Hepatocyte (in vitro differentiated cells): ENCODE results near the gene AHCTF1. TPM values are rescaled to one million over a fixed set of nuclear protein-coding genes. Genes with fewer than 3 reads are reported as not detected.
A peak's percentile ranks its signal among the peaks of the same experiment; 100 is the strongest.

Source experiments
- DNase-seq: peaks from one replicate; pipeline ENCODE4 v3.0.0-alpha.2; 2016; ENCODE audit warnings: low spot score
- H2AFZ ChIP-seq: fragments of 200-600 bp; sonication (generic); 2 replicates; pipeline ENCODE4 v1.6.0; 2016; ENCODE audit warnings: antibody characterized with exemption, mild to moderate bottlenecking
- H3K27ac ChIP-seq: fragments of 200-600 bp; sonication (generic); 2 replicates; pipeline ENCODE4 v1.5.1; 2016; ENCODE audit warnings: mild to moderate bottlenecking
- H3K27me3 ChIP-seq: fragments of 200-600 bp; sonication (generic); 2 replicates; pipeline ENCODE4 v1.6.1; 2016
- H3K36me3 ChIP-seq: fragments of 200-600 bp; sonication (generic); replicated peaks from 2 replicates; pipeline ENCODE4 v1.5.1; 2016; ENCODE audit warnings: low read depth; ENCODE audit not compliant: insufficient read depth
- H3K4me1 ChIP-seq: fragments of 200-600 bp; sonication (generic); 2 replicates; pipeline ENCODE4 v1.5.1; 2016; ENCODE audit warnings: mild to moderate bottlenecking, moderate library complexity; ENCODE audit not compliant: insufficient read depth
- H3K4me2 ChIP-seq: fragments of 200-600 bp; sonication (generic); 2 replicates; pipeline ENCODE4 v1.6.0; 2016
- H3K4me3 ChIP-seq: fragments of 200-600 bp; sonication (generic); 2 replicates; pipeline ENCODE4 v1.5.1; 2016; ENCODE audit warnings: mild to moderate bottlenecking
- H3K79me2 ChIP-seq: fragments of 200-600 bp; sonication (generic); 2 replicates; pipeline ENCODE4 v1.6.0; 2017; ENCODE audit warnings: mild to moderate bottlenecking
- H3K9me2 ChIP-seq: fragments of 200-600 bp; sonication (generic); replicated peaks from 2 replicates; pipeline ENCODE4 v1.6.0; 2017; ENCODE audit warnings: mild to moderate bottlenecking; ENCODE audit not compliant: insufficient read depth
- H3K9me3 ChIP-seq: fragments of 200-600 bp; sonication (generic); 2 replicates; pipeline ENCODE4 v1.5.1; 2016; ENCODE audit warnings: low read depth, mild to moderate bottlenecking
- H4K20me1 ChIP-seq: fragments of 200-600 bp; sonication (generic); 2 replicates; pipeline ENCODE4 v1.6.0; 2016; ENCODE audit warnings: mild to moderate bottlenecking; ENCODE audit not compliant: insufficient read depth, poor library complexity, severe bottlenecking
- EZH2 ChIP-seq: fragments of 200-600 bp; sonication (generic); IDR thresholded peaks from 2 replicates; pipeline ENCODE4 v1.6.1; 2016; ENCODE audit warnings: antibody characterized with exemption, mild to moderate bottlenecking, borderline replicate concordance
- EZH2phosphoT487 ChIP-seq: fragments of 200-600 bp; sonication (generic); IDR thresholded peaks from one replicate; pipeline ENCODE4 v1.6.1; 2018; ENCODE audit warnings: antibody characterized with exemption, mild to moderate bottlenecking, low read depth, moderate library complexity; ENCODE audit not compliant: unreplicated experiment, severe bottlenecking
- WGBS: methylation state at CpG from one replicate; pipeline ENCODE4 v1.1.6; 2016; ENCODE audit warnings: low lambda C conversion rate; ENCODE audit errors: missing lambda C conversion rate; 5-methylcytosine and 5-hydroxymethylcytosine counted together
- polyA plus RNA-seq: library from polyadenylated mRNA; unstranded; fragments of >200 nt; fragmentation: Nextera tagmentation; extraction: Ambion mirVana; gene quantifications from 2 replicates; pipeline ENCODE4 v1.2.1, GENCODE V29; 2016
- small RNA-seq: library from RNA; depleted of rRNA; stranded (forward); fragments of <200 nt; gene quantifications from one replicate; pipeline ENCODE3, GENCODE V24; 2014
- total RNA-seq: library from RNA; depleted of rRNA; stranded (reverse); fragments of >200 nt; gene quantifications from 2 replicates; pipeline ENCODE4 v1.2.3, GENCODE V29; 2014
- TF ChIP-seq, protein P1 (sequence below): fragments of 200-600 bp; sonication (generic); IDR thresholded peaks from 2 replicates; pipeline ENCODE4 v1.5.1; 2016; ENCODE audit warnings: antibody characterized with exemption, mild to moderate bottlenecking; ENCODE audit not compliant: poor library complexity

The AHCTF1 gene
- total and polyA plus RNA-seq, 2 experiments from 2014 or later, result 9.7 to 36.4 TPM

DNA sequence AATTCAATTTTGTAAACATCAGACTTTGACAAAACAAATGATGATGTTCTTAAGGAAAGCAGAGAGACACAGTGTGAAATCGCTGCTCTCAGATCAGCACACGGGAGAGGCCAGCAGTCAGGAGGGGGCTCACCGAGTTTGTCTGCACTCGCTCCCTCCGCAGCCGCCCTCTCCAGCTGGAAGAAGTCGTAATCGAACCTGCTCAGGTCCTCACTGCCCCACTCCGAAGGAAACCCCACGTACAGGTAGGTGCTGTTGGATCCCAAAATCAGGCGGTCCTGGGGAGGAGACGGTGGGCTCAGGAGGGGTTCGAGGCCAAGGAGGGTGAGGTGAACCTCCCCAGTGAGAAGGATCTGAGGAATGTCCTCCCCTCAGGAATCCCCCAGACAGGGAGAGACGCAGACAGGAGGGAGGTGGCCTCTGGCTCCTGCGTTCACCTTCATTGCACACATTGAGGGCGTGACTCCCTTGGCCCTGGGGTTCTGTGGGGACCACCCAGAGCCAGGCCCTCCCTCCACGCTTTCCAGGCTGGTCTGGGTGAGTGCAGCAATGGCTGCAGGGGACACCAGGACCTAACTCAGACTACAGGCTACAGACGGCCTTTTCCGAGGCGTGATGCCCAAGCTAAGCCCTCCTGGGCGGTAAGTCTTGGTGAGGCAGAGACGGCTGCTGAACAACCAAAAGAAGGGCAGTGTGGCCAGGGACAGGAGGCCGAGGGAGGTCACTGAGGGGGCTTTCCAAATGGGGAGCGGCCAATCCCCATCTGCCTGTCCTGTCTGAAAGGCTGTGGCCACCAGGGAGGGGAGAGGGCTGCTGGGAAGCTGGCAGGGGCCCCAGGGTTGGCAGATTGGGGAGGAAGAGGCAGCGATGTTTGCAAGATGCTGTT is 142.1 kb downstream of the AHCTF1 start:
- 88% methylated on average over 25 of the region's 25 CpGs for WGBS
- H2AFZ ChIP-seq, result peak overlapping the region; percentile 52
- H4K20me1 ChIP-seq, result no peaks in the 10 kb centered on the region
- H3K9me3 ChIP-seq, result no peaks in the 10 kb centered on the region
- H3K4me2 ChIP-seq, result peak overlapping the region; percentile 70
- H3K4me1 ChIP-seq, result peaks cover 8% of the 10 kb centered on the region
- DNase-seq, result no peak
- H3K79me2 ChIP-seq, result no peaks in the 10 kb centered on the region
- H3K36me3 ChIP-seq, result no peaks in the 10 kb centered on the region
- H3K27me3 ChIP-seq, result no peaks in the 10 kb centered on the region
- TF ChIP-seq, protein P1, sequence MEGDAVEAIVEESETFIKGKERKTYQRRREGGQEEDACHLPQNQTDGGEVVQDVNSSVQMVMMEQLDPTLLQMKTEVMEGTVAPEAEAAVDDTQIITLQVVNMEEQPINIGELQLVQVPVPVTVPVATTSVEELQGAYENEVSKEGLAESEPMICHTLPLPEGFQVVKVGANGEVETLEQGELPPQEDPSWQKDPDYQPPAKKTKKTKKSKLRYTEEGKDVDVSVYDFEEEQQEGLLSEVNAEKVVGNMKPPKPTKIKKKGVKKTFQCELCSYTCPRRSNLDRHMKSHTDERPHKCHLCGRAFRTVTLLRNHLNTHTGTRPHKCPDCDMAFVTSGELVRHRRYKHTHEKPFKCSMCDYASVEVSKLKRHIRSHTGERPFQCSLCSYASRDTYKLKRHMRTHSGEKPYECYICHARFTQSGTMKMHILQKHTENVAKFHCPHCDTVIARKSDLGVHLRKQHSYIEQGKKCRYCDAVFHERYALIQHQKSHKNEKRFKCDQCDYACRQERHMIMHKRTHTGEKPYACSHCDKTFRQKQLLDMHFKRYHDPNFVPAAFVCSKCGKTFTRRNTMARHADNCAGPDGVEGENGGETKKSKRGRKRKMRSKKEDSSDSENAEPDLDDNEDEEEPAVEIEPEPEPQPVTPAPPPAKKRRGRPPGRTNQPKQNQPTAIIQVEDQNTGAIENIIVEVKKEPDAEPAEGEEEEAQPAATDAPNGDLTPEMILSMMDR, result no peak
- TF ChIP-seq EZH2phosphoT487, result no peak
- TF ChIP-seq EZH2, result no peak
- no peak overlapping the region for H3K27ac ChIP-seq
- H3K9me2 ChIP-seq, result no peaks in the 10 kb centered on the region
- no peak overlapping the region for H3K4me3 ChIP-seq

Small RNA genes within 50 kb of the gene (small RNA-seq; reads per million reads assigned to genes)
- not detected for gene AC113174.1
- not detected for gene RF00402

Other genes starting within 250 kb of the AHCTF1 start
- 44.2 and 47.6 TPM in 2 replicates for gene SCCPDH, start 207.5 kb downstream of the AHCTF1 start, total RNA-seq
- 39.3 and 44.8 TPM in 2 replicates for gene SCCPDH, start 207.5 kb downstream of the AHCTF1 start, polyA plus RNA-seq
- 1.5 TPM in 2 replicates for gene ZNF695, start 76.1 kb upstream of the AHCTF1 start, total RNA-seq
- 1.7 and 2.0 TPM in 2 replicates for gene ZNF695, start 76.1 kb upstream of the AHCTF1 start, polyA plus RNA-seq
- 5.3 and 5.5 TPM in 2 replicates for gene ZNF670, start 146.9 kb upstream of the AHCTF1 start, total RNA-seq
- 5.8 and 7.5 TPM in 2 replicates for gene ZNF670, start 146.9 kb upstream of the AHCTF1 start, polyA plus RNA-seq
- 10.6 and 11.9 TPM in 2 replicates for gene ZNF669, start 172.4 kb upstream of the AHCTF1 start, total RNA-seq
- gene ZNF669, start 172.4 kb upstream of the AHCTF1 start, polyA plus RNA-seq, result 6.0 and 6.9 TPM in 2 replicates
- gene ZNF124, start 240.1 kb upstream of the AHCTF1 start, total RNA-seq, result 74.2 and 108 TPM in 2 replicates
- gene ZNF124, start 240.1 kb upstream of the AHCTF1 start, polyA plus RNA-seq, result 6.5 and 7.0 TPM in 2 replicates